Retina (tissue), 1 donor: Measurements from ENCODE around the gene GNG14.
"Not testable (repeated sequence)": the region's sequence is repeated elsewhere in the genome, so short reads cannot be mapped to it uniquely, and the experiment has no call there.

Experiments used
- DNase-seq: peaks from one replicate; pipeline ENCODE4 v3.0.0-alpha.2; 2016

Gene GNG14

DNA sequence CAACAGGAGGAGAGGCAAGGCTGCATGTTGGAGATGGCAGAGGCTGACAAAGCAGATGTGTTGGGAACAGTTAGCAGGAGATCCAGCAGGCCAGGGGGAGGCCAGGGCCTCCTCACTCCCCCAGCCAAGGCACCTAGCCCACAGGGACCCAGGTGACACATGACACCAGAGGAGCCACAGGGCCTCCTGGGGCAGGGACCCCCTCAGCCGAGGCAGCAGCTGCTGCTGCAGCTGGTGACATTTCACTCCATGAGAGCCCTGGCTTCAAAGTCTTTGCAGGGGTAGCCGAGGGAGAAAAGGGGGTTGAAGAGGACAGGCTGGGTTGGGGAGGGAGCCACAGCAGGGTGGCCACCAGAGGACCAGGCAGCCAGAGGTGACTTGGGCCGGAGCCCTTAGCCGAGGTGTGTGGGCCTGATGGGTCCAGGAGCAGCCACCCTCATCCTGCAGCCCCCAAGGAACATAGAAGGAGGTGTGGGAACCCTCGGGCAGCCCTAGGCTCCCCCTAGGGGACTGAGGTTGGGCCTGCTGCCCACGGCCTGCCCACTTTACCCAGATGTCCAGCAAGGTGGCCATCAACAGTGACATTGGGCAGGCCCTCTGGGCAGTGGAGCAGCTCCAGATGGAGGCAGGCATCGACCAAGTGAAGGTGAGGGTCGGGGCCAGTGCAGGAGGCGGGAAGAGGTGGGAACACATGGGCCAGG is at the start of gene GNG14:
GNG14 (plus strand) TSS at position 503 of the 701 bp plus-strand sequence; CDS start at position 554, 51 bp downstream.
- DNase-seq: no peak

DNA sequence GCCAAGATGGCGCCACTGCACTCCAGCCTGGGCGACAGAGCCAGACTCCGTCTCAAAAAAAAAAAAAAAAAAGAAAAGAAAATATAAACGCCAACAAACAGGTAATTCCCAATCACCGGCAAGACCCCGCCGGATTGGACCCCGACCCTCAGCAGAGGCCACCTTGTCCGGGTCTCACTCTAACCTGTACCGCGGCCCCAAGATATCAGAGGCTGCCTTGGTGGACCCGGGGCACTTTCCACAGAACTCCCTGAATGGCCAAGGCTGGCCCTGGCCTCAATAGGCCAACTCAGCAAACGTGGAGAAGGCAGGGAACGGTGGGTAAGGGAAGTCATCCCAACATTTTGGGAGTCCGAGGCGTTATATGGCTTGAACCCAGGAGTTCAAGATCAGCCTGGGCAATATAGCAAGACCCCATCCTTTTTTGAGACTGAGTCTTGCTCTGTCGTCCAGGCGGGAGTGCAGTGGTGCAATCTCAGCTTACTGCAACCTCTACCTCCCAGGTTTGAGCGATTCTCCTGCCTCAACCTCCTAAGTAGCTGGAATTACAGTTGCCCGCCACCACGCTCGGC is 49.1 kb upstream of the GNG14 start:
- no peak for DNase-seq

DNA sequence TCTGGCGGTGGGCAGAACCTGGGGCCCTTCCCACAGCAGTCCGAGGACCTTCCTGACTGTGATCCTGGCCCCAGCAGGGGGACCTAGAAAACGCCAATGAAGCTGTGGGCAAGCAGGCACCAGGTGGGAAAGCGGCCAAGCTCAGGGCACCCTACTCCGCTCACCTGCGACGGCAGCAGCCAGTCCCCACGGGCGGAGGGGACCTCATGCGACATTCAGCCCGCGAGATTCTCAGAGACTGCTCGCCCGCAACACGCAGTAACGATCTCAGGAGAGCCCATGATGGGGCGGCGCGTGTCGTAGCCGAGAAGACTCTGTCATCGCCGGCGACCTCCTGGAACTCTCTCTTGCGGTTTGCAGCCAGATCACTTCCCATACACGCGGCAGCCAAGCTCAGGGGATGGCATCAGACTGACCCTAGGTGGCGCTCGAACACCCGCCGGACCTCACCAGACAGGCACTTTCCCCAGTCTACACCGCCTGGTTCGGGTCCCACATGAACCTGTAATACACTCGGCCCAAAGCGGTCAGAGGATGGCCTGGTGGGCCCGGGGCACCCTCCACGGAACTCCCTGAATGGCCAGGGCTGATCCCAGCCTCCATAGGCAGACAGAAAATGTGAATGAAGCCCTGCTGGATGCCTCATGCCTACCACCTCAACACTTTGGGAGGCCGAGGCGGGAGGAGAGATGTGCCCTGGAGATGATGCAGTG is 47.7 kb upstream of the GNG14 start:
- DNase-seq: peak; percentile 89

DNA sequence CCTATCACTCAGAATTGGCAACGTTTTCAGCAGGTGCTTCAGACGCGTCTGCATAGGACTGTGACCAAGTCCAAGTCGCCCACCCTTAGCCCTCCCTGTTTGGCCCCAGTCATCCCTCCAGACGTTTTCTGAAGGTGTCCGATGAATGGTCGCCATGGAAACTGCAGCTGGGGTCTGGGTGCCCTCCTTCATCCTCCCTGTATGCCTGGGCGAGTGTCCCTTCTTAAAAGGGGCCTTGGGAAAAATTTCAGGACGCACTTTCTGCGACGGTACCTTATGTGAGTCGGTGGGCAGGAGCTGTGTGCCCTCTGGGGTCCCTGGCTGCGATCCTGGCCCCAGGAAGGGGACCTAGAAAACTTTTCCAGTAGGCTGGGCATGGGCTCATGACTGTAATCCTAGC is 46.3 kb upstream of the GNG14 start:
- DNase-seq: no peak

DNA sequence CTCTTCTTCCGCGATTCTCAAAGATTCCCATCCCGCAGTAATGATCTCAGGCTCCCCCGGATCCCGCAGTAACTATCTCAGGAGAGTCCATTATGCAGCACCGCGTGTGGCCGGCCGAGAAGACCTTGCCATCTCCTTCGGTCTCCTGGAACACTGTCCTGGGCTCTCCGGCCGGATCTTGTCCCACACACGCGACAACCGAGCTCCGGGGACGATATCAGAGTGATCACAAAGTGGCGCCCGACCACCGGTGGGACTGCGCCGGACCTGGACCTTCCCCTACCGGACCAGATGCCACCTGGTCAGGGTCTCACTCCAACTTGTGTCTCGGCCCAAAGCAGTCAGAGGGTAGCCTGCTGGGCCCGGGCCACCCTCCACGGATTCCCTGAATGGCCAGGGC is 45.3 kb upstream of the GNG14 start:
- DNase-seq: no peak

DNA sequence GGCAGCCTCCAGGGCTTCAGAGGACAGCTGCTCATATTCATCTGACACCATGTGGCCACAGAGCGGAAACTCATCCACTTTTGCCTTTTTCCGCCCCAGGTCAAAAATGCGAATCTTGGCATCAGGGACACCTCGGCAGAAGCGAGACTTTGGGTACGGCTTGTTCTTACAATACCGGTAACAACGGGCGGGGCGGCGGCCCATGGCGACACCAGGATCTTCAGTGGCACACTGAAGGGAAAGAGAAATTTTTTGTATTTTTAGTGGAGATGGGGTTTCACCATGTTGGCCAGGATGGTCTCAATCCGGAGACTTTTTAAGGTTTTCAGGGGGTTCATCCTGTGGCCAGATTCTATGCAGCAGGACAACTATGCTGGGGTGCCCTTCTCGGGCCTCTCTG is 44.1 kb upstream of the GNG14 start:
- not testable (repeated sequence) for DNase-seq

DNA sequence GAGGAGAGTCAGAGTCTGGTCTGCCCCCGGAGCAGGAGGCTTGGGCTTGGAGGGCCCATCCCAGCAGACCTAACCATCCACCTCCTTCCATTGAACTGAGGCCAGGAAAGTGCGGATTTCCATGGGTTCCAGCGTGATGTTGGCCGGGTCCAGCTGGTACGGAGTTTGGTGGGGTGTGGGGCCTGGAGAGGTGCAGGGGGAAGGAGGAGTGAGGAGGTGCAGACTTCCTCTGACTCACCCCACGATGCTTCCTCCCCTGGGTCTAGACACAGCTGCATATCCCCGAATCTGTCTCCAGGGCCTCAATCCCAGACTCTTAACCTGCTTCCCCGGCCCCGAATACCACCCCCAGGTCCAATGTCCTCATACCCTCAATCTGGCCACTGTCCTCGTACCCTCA is 41.2 kb upstream of the GNG14 start:
- DNase-seq: no peak

DNA sequence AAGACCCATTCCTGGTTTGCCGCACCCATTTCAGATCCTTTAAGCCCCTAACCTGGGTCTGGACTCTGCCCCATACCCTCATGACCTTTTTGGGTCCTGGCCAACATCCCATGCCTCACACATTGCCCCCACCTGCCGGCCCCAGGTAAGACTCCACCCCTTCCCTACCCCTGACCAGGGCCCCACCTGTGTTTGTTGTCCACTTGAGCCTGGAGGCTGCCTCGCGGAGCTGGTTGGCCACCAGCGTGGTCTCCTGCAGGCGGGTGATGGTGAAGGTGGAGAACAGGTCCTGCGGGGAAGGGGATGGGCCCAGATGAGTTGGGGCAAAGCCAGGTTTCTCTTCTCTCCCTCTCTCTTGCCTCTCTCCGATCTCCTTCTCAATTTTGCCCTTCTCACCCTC is 40.8 kb upstream of the GNG14 start:
- no peak for DNase-seq

DNA sequence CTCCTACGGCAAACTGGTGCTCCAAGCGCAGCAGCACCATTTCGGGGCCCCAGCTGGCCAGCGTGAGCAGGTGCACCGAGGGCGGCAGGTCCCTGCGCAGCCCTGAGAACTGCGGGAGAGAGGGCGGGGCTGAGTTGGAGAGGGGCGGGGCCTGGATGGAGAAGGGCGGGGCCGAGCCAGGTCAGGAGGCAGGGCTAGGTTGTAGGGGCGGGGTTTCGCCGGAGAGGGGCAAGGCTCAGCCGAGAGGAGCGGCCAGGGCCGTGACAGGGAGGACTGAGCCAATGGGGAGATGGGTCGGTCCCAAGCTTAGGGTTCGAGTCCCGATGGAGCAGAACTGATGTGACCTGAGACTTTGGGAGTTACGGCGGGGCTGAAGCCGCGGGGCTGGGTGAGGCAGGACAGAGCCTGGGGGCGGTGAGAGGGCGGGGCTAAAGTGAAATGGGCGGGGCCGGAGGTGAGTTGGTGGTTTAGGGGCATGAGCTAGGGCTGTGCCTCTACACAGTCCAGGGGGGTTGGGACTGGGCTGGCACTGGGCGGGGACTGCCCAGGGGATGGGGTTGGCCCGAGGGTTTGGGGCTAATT is 40.2 kb upstream of the GNG14 start:
- peak; percentile 56 for DNase-seq

DNA sequence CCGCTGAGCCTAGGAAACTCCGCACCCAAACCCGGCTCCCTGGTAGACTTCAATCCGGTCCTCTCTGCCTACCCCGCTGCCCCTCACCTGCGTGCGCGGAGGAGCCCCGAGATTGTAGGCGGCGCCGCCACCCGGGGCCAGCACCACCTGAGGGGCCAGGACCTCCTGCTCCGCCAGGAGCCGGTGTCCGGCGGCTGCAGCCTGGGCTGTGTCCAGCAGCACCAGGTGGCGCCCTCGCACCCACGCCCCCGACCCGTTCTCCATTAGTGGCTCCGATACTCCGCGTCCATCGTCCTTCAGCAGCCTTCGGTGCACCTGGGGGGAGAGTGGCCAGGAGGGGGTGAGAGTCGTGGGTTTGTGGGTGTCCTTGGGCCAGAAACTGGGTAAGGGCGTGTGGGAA is 39.7 kb upstream of the GNG14 start:
- peak; percentile 44 for DNase-seq

DNA sequence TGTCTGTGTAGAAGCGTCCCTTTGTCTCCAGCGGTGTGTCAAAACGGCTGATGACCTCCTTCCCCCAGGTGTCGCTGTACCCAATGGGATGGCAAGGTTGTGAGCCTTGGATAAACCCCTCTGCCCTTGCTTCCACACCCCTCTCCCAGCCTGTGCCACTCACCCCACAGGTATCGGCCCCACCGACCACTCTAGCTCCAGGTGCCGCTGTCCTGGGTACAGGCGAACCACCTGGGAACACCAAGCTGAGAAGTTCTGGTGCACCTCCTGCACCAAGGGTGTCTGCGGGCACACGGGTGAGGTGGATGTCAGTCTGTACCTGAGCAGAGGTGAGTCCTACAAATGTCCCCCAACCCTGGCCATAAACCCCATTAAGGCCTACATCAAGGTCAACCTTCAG is 37.9 kb upstream of the GNG14 start:
- DNase-seq: no peak

DNA sequence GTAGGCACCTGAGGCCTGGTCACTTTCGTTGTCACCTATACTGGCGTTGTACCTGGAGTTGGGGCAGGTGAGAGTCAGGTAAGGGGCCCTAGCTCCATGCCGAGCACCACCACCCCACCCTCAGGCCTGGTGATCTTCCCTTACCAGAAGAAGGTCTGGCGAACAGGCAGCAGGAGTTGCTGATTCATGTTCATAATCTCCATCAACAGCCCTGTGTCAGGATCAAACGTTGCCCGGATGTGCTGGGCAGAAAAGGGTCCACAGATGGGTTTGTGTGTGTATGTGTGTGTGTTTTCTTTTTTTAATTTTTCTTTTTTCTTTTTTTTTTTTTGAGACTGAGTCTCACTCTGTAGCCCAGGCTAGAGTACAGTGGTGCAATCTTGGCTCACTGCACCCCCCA is 35.6 kb upstream of the GNG14 start:
- DNase-seq: no peak

DNA sequence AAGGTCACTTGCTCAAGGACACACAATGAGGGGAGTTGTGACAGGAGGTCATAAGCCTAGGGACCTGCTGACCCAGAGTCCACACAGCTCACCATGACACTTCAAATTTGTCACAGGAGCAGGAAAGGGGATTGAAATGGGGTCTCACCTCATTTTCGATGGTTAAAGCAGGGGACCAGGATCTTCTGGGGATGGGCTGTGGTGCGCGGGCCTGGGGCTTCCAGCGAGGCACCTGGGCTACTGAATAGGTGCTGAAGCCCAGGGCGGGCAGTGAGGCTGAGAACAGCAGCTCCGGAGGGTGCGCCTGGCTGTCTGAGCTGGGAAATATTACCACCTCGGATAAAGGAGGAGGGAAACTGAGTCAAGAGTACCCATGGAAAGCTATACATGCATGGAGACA is 32.3 kb upstream of the GNG14 start:
- DNase-seq: no peak

DNA sequence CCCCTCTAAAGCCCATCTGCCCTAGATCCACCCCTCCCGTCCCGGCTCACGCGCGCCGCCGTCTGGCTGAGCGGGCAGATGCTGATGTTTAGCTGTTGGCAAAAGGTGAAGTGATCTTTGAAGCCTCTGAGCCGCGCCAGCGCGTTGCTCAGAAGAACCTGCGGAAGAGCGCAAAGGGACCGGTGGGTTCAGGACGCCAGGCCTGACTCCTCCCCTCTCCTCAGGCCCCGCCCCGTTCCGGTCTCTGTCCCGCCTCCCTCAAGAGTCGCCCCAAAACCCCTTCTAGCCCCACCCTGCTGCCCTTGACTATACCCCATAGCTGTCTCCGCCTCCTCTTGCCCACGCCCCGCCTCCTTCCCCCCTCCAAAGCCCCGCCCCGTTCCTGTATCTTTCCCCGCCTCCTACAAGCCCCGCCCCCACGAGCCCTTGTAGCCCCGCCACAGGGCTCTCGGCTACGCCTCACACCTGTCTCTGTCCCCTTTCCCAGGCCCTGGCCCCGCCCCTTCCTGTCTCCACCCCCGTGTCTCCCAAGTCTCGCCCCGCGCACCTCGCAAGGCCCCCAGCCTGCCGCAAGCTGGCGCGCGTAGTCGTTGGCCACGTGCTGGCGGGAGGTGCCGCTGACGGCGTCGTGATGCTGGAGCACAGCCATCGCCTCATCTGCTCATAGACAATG is 30.8 kb upstream of the GNG14 start:
- DNase-seq: no peak

DNA sequence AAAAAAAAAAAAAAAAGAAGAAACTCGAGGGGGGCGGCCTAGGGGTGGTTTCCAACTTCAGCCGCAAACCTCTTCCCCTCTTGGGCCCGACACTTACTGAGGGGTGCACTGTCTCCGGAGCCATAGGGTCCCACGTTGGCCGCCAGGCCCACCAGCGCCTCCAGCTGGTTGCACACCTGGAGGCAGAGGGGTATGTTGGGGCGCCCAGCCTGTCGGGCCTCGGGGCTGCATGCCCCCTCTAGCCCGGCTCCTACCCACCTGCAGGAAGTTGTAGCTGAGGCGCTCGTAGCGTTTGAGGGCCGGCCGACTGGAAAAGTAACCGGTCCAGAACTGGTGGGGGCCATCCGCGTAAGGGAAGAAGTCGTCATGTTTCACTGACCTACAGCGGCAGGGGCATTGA is 29.8 kb upstream of the GNG14 start:
- no peak for DNase-seq

DNA sequence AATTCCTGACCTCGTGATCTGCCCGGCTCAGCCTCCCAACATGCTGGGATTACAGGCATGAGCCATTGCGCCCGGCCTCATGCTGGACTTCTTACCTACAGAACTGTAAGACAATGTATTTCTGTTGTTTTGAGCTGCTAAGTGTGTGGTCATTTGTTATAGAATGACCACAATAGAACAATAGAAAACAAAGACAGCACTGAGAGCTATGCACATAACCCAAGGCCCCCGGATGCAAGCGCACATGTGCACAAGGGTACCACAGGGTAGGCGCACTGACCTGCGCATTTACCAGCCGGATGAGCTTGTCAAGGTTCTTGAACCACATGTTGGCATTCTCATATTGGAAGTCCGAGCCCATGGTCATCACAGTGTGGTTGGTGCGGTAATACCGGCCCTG is 26.8 kb upstream of the GNG14 start:
- no peak for DNase-seq

DNA sequence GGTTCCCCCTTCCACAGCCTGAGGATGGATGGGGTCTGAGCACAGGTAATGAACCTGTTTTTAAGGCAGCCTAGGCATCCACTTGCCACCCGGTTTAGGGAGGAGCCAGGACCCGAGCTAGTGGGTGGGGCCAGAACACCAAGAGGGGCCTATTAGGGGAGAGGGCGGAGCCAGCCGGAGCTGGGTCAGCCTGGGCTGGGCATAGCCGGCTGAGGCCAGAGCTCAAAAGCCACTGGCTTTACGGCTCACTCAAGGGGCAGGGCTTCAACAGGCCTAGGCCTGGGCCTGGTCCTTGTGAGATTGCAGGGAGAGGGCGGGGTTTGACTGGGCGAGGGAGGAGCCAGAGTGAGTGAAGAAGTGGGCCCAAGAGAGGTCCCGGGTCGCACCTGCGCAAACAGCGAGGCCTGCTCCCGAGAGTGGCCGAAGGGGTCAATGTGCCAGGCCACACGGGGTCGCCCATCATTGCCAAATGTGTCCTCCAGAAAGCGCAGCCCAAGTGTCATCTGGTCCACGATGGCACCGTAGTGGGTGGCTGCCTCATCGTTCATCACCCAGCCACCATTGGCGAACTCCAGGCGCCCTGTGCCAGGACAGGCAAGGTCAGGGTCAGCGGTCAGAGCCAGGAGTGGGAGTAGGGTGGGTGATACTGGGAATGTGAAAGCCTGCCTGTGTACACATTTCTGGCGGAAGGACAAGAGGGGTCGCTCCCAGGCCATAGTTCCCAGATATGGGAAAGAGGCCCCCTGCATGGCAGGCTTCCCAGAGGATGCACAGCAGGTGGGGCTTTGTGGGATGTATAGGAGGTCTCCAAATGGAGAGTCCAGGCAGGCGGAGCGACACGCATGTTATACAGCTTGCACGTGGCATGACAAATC is 23.2 kb upstream of the GNG14 start:
- no peak for DNase-seq

DNA sequence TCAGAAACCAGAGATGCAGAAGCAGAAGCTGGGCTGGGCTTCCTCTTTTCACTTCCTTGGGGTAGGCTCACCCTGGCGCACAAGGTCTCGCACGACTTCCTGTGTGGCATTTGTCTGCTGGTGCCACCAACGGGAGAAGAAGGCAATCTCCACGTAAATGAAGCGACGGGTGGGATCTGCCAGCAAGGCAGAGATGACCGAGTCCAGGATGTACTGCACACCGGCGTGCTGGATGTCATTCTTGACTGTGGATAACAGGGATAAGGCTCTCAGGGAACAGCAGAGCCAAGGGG is 22.6 kb upstream of the GNG14 start:
- no peak for DNase-seq

DNA sequence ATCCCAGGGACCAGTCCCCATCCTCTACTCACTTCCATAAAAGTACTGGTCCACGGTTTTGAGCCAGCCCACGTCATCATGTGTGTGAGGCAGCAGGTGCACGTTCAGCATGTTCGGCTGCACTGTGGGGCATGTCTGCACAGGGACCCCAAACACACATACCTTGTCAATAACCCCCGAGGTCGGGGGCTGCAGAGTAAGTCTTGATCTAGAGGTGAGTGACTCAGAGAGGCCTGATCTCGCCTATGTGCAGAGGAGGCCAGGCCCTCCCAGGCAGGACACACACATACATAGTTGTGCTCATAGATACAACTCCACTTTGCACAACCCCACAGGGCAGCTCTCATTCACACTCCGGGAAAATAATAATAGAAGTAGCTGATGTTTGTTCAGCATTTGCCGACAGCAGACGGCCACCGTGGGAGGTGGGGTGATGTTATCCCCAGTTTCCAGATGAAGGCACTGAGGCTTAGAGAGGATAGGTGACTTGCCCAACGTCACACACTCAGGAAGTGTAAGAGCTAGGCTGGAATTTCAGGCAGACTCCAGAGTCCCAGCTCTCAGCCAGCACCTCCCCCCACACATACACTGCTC is 22.0 kb upstream of the GNG14 start:
- no peak for DNase-seq

DNA sequence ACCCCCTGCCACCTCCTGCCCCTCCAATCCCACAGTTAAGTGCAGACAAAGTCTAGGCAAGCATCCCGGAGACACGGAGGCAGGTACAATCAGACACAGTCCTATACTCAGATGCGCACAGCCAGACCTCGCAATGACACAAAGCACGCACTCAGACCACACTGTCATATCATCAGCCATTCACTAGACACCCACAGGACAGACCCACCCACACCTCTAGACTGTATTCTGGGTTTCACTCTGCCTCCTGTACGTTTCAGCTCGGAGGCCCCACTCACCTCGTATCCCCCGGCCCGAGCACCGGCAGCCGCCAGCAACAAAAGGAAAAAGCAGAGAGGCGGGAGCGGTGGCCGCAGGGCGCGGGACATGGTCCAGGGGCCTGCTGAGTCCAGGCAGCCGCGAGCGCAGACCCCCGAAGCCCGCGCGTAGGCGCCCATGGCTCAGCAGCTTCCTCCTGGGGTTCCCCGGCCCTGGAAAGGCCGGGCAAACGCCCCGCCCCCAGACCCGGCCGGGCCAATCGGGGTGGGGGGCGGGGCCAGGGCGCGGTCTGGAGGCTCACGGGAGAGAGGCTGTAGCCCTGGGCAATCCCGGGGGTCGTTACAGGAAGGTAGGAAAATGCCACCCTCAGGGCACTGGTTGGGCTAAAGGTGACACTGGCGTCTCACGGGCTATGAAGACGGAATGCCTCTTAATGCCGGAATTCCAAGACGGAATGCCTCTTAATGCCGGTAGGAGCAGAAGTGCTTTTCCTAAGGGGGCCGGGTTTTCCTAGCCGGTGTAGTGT is 21.3 kb upstream of the GNG14 start, which contains the start of the genes MAN2B1 and WDR83:
MAN2B1 (minus strand) TSS at position 478 of the 784 bp plus-strand sequence; CDS start at position 437, 41 bp downstream.
WDR83 (plus strand) TSS at position 543 of the 784 bp plus-strand sequence. CDS start 2,984 bp downstream, outside the sequence.
- DNase-seq: peak; percentile 93

DNA sequence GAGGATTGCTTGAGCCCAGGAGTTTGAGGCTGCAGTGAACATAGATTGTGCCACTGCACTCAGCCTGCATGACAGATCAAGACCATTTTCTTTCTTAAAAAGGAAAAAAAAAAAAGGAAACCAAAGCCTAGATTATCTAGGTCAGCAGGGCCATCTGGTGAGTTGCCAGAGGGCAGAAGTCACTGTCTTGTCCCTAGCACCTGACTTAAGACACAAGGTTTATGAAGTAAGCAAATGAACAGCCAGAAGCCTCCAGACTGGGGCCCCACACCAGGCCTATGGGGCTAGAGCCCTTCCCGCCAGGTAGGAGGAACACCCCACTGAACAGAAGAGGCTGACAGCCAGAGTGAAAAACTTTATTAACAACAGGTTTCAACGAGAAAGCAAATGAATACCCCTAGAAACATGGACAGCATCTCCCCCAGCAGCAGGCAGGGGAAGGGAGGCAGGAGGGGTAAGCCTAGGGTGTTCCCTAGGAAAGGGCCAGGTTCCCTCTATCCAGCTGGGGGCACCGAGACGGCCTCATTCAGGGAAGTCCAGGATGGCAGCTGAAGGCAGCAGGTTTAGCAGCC is 20.0 kb upstream of the GNG14 start:
- no peak for DNase-seq
